ENCODE measurements around the gene KRTAP3-1. TPM values are rescaled to one million over a fixed set of nuclear protein-coding genes. Genes with fewer than 3 reads are reported as not detected.

The KRTAP3-1 gene
- total and polyA plus RNA-seq, 10 of the 15 experiments (the other 5 are each of a cell fraction or from before 2014, with no cell fraction given) = not detected

DNA sequence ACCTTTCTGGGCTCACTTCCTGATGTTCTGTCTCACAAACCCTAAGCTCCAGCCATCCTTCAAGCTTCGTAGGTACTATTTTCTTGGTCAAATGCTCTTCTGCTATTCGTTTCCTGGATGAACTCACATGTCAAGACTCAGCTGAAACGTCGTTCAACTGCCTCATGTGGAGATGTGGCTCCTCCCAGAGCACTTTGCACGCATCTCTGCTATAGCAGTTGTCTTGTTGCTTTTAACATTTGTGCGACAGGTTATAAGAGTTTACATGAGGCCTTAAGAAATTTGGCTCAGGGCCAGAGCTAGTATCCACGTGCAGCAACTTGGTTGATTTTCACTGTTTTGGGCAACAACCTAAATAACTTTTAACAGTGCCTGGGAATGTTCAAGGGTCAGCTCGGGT is 22.0 kb downstream of the KRTAP3-1 start (continued):
- TF ChIP-seq, protein P1, sequence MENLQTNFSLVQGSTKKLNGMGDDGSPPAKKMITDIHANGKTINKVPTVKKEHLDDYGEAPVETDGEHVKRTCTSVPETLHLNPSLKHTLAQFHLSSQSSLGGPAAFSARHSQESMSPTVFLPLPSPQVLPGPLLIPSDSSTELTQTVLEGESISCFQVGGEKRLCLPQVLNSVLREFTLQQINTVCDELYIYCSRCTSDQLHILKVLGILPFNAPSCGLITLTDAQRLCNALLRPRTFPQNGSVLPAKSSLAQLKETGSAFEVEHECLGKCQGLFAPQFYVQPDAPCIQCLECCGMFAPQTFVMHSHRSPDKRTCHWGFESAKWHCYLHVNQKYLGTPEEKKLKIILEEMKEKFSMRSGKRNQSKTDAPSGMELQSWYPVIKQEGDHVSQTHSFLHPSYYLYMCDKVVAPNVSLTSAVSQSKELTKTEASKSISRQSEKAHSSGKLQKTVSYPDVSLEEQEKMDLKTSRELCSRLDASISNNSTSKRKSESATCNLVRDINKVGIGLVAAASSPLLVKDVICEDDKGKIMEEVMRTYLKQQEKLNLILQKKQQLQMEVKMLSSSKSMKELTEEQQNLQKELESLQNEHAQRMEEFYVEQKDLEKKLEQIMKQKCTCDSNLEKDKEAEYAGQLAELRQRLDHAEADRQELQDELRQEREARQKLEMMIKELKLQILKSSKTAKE (IDR thresholded peaks at IDR 0.05; ENCODE audit: low read depth, poor library complexity, severe bottlenecking) = no peak
- TF ChIP-seq FOXK2 (IDR thresholded peaks at IDR 0.05) = no peak

GRCh38 chr17:40984226-40984625 is 24.7 kb downstream of the KRTAP3-1 start, which contains the start of gene KRT40:
Gene KRT40, minus strand, starts transcription at chr17:40984326. Its CDS starts 53 bp downstream, at chr17:40984273.
- in situ Hi-C loops (cut with MboI) (no loop called here), intact Hi-C loops (cut with micrococcal nuclease; ENCODE audit: unreplicated experiment) (no loop called here)
- no peak for ATAC-seq
- WGBS (ENCODE audit: insufficient coverage, insufficient replicate concordance, low lambda C conversion rate, missing lambda C conversion rate) = 29% methylated on average over 3 of the region's 3 CpGs
- Histone ChIP-seq H2AFZ (ENCODE audit: control insufficient read depth, low read depth, low read length) (no peak within 1 kb of the TSS), H3K9me3 (replicated peaks; ENCODE audit: control insufficient read depth, insufficient read depth, low read length) (no peaks in the 10 kb centered on the region), H3K9ac (ENCODE audit: control insufficient read depth, insufficient read depth, low read length) (no peak within 1 kb of the TSS), H3K36me3 (ENCODE audit: control insufficient read depth in 2 of 2, insufficient read depth in 2 of 2, low read length in 1 of 2) (no peaks in the 10 kb centered on the region), H3K27me3 (replicated peaks in 1 of 2; ENCODE audit: control insufficient read depth in 2 of 2, insufficient read depth in 2 of 2, low read length in 1 of 2) (peaks cover 0 to 4% of the 10 kb centered on the region in 2 experiments; a peak in 1 of 4 replicates), H3K27ac (ENCODE audit: control insufficient read depth, insufficient read depth) (no peak within 1 kb of the TSS), H3K4me2 (ENCODE audit: control insufficient read depth, insufficient read depth) (no peak within 1 kb of the TSS), H3K79me2 (ENCODE audit: control insufficient read depth, insufficient read depth, low read length) (no peaks in the 10 kb centered on the region), H4K20me1 (ENCODE audit: control insufficient read depth, insufficient read depth) (no peaks in the 10 kb centered on the region), H3K4me1 (ENCODE audit: control insufficient read depth, insufficient read depth, low read length) (no peaks in the 10 kb centered on the region), H3K4me3 (no peak within 1 kb of the TSS)
- no peak for DNase-seq (ENCODE audit: low read depth, low spot score)
- ChIA-PET SMC1A (ENCODE audit: uncharacterized antibody, unreplicated experiment) (interaction anchor here (1.1 kb wide), 1 partner anchor 37 kb away, joined by 3 read pairs; no protein-coding TSS in a partner anchor), POLR2A (no interaction called here), CTCF (no interaction called here), RAD21 (ENCODE audit: unreplicated experiment) (no interaction called here)
- TF ChIP-seq, protein P2, sequence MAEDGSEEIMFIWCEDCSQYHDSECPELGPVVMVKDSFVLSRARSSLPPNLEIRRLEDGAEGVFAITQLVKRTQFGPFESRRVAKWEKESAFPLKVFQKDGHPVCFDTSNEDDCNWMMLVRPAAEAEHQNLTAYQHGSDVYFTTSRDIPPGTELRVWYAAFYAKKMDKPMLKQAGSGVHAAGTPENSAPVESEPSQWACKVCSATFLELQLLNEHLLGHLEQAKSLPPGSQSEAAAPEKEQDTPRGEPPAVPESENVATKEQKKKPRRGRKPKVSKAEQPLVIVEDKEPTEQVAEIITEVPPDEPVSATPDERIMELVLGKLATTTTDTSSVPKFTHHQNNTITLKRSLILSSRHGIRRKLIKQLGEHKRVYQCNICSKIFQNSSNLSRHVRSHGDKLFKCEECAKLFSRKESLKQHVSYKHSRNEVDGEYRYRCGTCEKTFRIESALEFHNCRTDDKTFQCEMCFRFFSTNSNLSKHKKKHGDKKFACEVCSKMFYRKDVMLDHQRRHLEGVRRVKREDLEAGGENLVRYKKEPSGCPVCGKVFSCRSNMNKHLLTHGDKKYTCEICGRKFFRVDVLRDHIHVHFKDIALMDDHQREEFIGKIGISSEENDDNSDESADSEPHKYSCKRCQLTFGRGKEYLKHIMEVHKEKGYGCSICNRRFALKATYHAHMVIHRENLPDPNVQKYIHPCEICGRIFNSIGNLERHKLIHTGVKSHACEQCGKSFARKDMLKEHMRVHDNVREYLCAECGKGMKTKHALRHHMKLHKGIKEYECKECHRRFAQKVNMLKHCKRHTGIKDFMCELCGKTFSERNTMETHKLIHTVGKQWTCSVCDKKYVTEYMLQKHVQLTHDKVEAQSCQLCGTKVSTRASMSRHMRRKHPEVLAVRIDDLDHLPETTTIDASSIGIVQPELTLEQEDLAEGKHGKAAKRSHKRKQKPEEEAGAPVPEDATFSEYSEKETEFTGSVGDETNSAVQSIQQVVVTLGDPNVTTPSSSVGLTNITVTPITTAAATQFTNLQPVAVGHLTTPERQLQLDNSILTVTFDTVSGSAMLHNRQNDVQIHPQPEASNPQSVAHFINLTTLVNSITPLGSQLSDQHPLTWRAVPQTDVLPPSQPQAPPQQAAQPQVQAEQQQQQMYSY (CRISPR knock-in tag; IDR thresholded peaks at IDR 0.05) = no peak
- TF ChIP-seq MTA3 (IDR thresholded peaks at IDR 0.05; ENCODE audit: borderline replicate concordance, low read length) = no peak
- TF ChIP-seq POU2F2 (IDR thresholded peaks at IDR 0.05; ENCODE audit: borderline replicate concordance, low read depth, low read length) = no peak
- no peak for TF ChIP-seq LARP7 (IDR thresholded peaks at IDR 0.05)
- TF ChIP-seq ESRRA (IDR thresholded peaks at IDR 0.05; ENCODE audit: low read length) = no peak
- no peak for TF ChIP-seq TBL1XR1 (IDR thresholded peaks at IDR 0.05; ENCODE audit: low read depth, low read length)
- no TSS peak for BruUV-seq (replicated peaks)
- FAIRE-seq = no peak

All from GM12878 (cell line).